Mesendoderm (in vitro differentiated cells): ENCODE measurements around the gene CHCHD3.
A peak's percentile ranks its signal among the peaks of the same experiment; 100 is the strongest.

Experiments
- DNase-seq: peaks from one replicate; pipeline ENCODE4 v3.0.0; 2013
- H2AK5ac ChIP-seq: 2 replicates; pipeline ENCODE4 v1.6.1; 2013; ENCODE audit warnings: low read length, inconsistent platforms
- H2BK120ac ChIP-seq: 2 replicates; pipeline ENCODE4 v1.6.1; 2013; ENCODE audit warnings: low read depth, mild to moderate bottlenecking, low read length, moderate library complexity, mixed read lengths
- H2BK15ac ChIP-seq: replicated peaks from 2 replicates; pipeline ENCODE4 v1.6.1; 2013; ENCODE audit warnings: low read depth, mild to moderate bottlenecking, moderate library complexity
- H2BK5ac ChIP-seq: 2 replicates; pipeline ENCODE4 v1.6.1; 2013; ENCODE audit warnings: low read length, inconsistent platforms
- H3K18ac ChIP-seq: 2 replicates; pipeline ENCODE4 v1.6.1; 2013; ENCODE audit warnings: mild to moderate bottlenecking, low read length, mixed read lengths
- H3K23ac ChIP-seq: one replicate; pipeline ENCODE4 v1.6.1; 2013; ENCODE audit warnings: low read length
- H3K27ac ChIP-seq: 2 replicates; pipeline ENCODE4 v1.5.1; 2013; ENCODE audit warnings: low read depth, mild to moderate bottlenecking, inconsistent platforms, low read length, moderate library complexity
- H3K27me3 ChIP-seq: 2 replicates; pipeline ENCODE4 v1.6.1; 2013; ENCODE audit warnings: low read length, control low read depth, mild to moderate bottlenecking, inconsistent platforms; ENCODE audit not compliant: insufficient read depth, poor library complexity
- H3K36me3 ChIP-seq: 2 replicates; pipeline ENCODE4 v1.6.1; 2013; ENCODE audit warnings: low read length, inconsistent platforms; ENCODE audit not compliant: control insufficient read depth, insufficient read depth
- H3K4ac ChIP-seq: one replicate; pipeline ENCODE4 v1.6.1; 2013; ENCODE audit warnings: low read depth, mild to moderate bottlenecking, low read length, moderate library complexity
- H3K4me1 ChIP-seq: 2 replicates; pipeline ENCODE4 v1.6.1; 2013; ENCODE audit warnings: low read depth, low read length, inconsistent platforms; ENCODE audit not compliant: control insufficient read depth
- H3K4me2 ChIP-seq: 2 replicates; pipeline ENCODE4 v1.6.1; 2013; ENCODE audit warnings: low read length
- H3K4me3 ChIP-seq: 2 replicates; pipeline ENCODE4 v1.5.1; 2013; ENCODE audit warnings: mild to moderate bottlenecking, low read length
- H3K56ac ChIP-seq: one replicate; pipeline ENCODE4 v1.6.1; 2013; ENCODE audit warnings: low read length
- H3K79me1 ChIP-seq: 2 replicates; pipeline ENCODE4 v1.6.1; 2013; ENCODE audit warnings: low read length, inconsistent platforms
- H3K79me2 ChIP-seq: 2 replicates; pipeline ENCODE4 v1.6.1; 2013; ENCODE audit warnings: mild to moderate bottlenecking, low read length; ENCODE audit not compliant: control insufficient read depth, insufficient read depth
- H3K9ac ChIP-seq: 2 replicates; pipeline ENCODE4 v1.6.1; 2013; ENCODE audit warnings: low read length, inconsistent platforms
- H4K5ac ChIP-seq: one replicate; pipeline ENCODE4 v1.6.1; 2013; ENCODE audit warnings: low read length
- H4K8ac ChIP-seq: one replicate; pipeline ENCODE4 v1.6.1; 2013; ENCODE audit warnings: low read depth, mild to moderate bottlenecking, control low read depth, low read length, moderate library complexity
- WGBS: extraction: QIAGEN DNeasy Blood & Tissue Kit; methylation state at CpG from one replicate; pipeline ENCODE4 v1.1.7; 2013; ENCODE audit warnings: low lambda C conversion rate, missing lambda C conversion rate; ENCODE audit not compliant: insufficient coverage; ENCODE audit errors: extremely low coverage; 5-methylcytosine and 5-hydroxymethylcytosine counted together

CHCHD3 gene

DNA sequence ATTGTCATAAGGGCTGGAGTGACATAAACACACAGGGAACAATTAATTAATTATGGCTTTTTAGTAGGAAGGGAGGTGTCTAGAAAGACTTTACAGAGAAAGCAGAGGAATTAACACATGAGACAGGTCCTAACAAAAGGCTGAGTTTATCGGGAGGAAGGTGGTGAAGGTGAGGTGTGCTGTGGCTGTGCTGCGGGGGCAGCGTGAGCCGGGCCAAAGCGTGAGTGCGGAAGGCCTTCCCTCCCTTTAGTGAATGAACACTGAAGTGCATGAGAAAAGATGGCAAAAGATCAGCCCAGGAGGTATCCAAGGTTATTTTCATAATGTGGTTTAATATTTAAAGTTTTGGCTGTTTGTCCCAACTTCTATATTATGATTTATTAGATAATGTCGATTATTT, 262.2 kb downstream of the CHCHD3 start:
- H3K56ac ChIP-seq = no peak overlapping the region
- H2AK5ac ChIP-seq = no peak overlapping the region

DNA sequence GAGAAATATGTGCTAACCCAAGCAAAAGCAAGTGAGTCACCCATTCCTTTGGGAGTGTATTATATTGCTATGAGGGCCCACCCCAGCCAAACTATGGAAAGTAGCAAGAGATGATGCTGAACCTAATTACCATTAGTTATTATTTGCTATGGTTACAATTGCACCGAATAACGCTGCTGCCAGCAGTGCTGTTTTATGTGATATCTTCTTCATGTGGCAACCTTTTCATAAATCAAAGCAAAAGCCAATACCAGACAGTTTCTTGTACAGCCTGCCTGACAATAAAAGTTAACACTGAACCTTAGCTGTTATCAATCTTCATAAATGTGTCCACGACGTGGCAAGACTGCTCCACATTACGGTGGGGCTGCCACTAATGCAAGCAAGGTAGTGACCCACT, 263.9 kb downstream of the CHCHD3 start:
- no peak overlapping the region for H4K5ac ChIP-seq

More for the DNA sequence above, 262.2 kb downstream of the CHCHD3 start:
- H3K79me1 ChIP-seq = no peaks in the 10 kb centered on the region
- no peaks in the 10 kb centered on the region for H3K27me3 ChIP-seq
- H2BK120ac ChIP-seq = no peak overlapping the region
- H3K4me3 ChIP-seq = no peak overlapping the region
- H3K4me1 ChIP-seq = peaks cover 7% of the 10 kb centered on the region
- no peak overlapping the region for H4K8ac ChIP-seq
- no peak overlapping the region for H4K5ac ChIP-seq
- H3K9ac ChIP-seq = no peak overlapping the region
- H3K4ac ChIP-seq = no peak overlapping the region
- WGBS = no CpG with 5 or more reads among the region's 7 CpGs
- no peak overlapping the region for H2BK5ac ChIP-seq
- no peak overlapping the region for H3K23ac ChIP-seq
- no peaks in the 10 kb centered on the region for H3K79me2 ChIP-seq
- no peak overlapping the region for H2BK15ac ChIP-seq
- no peak overlapping the region for H3K27ac ChIP-seq
- no peak overlapping the region for H3K4me2 ChIP-seq
- no peaks in the 10 kb centered on the region for H3K36me3 ChIP-seq
- no peak for DNase-seq
- H3K18ac ChIP-seq = no peak overlapping the region

DNA sequence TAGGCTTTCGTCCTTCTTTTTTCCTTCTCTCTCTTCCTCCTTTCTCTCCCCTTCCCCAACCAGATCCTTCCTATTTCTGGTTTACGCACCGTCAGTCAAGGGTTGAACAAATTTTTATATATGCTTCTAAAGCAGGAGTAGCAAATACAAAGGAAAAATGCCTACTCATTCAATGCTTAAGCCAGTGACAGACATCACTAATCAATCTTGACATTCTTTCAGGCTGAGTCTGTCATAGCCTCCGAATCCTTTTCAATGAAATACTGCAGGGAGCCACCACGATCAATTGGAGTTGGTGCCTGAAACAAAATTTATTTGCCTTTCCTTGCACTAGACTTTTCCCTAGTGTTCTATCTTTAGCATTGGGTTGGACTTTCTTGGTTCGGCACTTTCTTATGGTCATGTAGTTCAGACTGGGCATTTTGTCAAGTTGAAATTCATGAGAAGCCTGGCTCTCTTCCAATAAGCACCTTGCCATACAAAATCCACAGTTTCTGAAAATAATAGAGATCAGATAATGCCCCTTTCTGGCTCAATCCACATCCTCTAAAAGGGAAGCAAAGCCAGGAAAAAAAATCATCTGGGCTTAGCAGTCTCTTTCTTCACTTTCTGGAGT, 266.1 kb downstream of the CHCHD3 start:
- H2AK5ac ChIP-seq = no peak overlapping the region
- H4K8ac ChIP-seq = no peak overlapping the region
- no peak overlapping the region for H3K4ac ChIP-seq
- H3K4me1 ChIP-seq = peaks cover 7% of the 10 kb centered on the region
- no peak overlapping the region for H3K27ac ChIP-seq
- no peaks in the 10 kb centered on the region for H3K79me2 ChIP-seq
- no peak overlapping the region for H2BK120ac ChIP-seq
- no peak overlapping the region for H3K56ac ChIP-seq
- H3K4me3 ChIP-seq = no peak overlapping the region
- no peak overlapping the region for H3K9ac ChIP-seq
- no peaks in the 10 kb centered on the region for H3K27me3 ChIP-seq
- H3K36me3 ChIP-seq = no peaks in the 10 kb centered on the region
- H3K18ac ChIP-seq = peak overlapping the region; percentile 60
- H3K23ac ChIP-seq = no peak overlapping the region
- DNase-seq = peak; percentile 84
- H2BK15ac ChIP-seq = no peak overlapping the region
- H4K5ac ChIP-seq = no peak overlapping the region
- no peak overlapping the region for H2BK5ac ChIP-seq
- no peaks in the 10 kb centered on the region for H3K79me1 ChIP-seq
- WGBS = no CpG with 5 or more reads among the region's 6 CpGs
- no peak overlapping the region for H3K4me2 ChIP-seq

More for the DNA sequence above, 263.9 kb downstream of the CHCHD3 start:
- no CpG with 5 or more reads among the region's 5 CpGs for WGBS
- Histone ChIP-seq H3K9ac (no peak overlapping the region), H2BK120ac (no peak overlapping the region), H3K79me1 (no peaks in the 10 kb centered on the region), H3K4ac (no peak overlapping the region), H3K36me3 (no peaks in the 10 kb centered on the region), H2BK5ac (no peak overlapping the region), H3K4me1 (peaks cover 7% of the 10 kb centered on the region), H2BK15ac (no peak overlapping the region), H3K56ac (no peak overlapping the region), H3K23ac (no peak overlapping the region), H3K4me2 (no peak overlapping the region), H3K18ac (no peak overlapping the region), H3K79me2 (no peaks in the 10 kb centered on the region), H3K27ac (no peak overlapping the region), H4K8ac (no peak overlapping the region), H3K27me3 (no peaks in the 10 kb centered on the region), H2AK5ac (no peak overlapping the region), H3K4me3 (no peak overlapping the region)
- no peak for DNase-seq

DNA sequence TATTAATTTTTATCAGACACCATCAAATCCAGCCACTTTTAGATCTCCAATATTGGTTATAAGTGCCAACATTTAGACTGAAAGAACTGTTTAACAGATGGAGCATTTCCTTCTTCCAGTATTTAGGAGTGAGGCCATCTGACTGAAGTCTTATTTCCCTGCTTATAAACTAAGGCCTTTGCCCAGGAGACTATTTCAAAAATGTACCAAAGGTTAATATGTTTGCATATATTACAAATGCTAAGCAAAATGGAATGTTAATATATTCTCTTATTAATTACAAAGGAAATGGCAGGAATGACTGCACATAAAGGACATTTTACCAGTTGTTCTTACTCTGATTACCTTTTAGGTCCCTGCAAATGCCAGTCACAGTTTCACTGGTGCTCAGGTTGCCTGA, 266.8 kb downstream of the CHCHD3 start:
- Histone ChIP-seq H3K18ac (no peak overlapping the region), H3K23ac (no peak overlapping the region), H2AK5ac (no peak overlapping the region), H3K27me3 (no peaks in the 10 kb centered on the region), H4K5ac (no peak overlapping the region), H3K4me1 (peaks cover 7% of the 10 kb centered on the region), H2BK5ac (no peak overlapping the region), H2BK120ac (no peak overlapping the region), H3K79me2 (no peaks in the 10 kb centered on the region), H3K4ac (peak overlapping the region; percentile 81), H2BK15ac (no peak overlapping the region), H3K79me1 (no peaks in the 10 kb centered on the region), H3K56ac (no peak overlapping the region), H4K8ac (no peak overlapping the region), H3K4me2 (no peak overlapping the region), H3K9ac (no peak overlapping the region), H3K4me3 (no peak overlapping the region), H3K36me3 (no peaks in the 10 kb centered on the region), H3K27ac (no peak overlapping the region)
- no peak for DNase-seq

DNA sequence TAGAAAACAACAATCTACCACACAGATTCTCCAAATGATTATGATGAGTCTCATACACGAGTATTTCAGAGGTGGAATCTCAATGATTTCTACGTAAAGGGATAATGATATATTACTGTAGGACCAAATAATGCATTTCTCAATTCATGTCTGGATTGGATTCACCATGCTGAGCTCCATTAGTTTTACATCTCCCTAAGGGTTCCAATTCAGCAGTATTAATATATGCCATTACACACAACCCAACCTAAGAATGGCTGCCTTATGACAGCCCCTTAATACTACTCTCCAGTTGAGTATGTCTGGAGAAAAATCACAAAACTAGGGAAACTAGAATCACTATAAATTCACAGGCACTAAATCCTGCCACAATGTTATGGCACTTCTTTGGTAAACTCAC, 271.3 kb downstream of the CHCHD3 start:
- Histone ChIP-seq H3K27me3 (no peaks in the 10 kb centered on the region), H3K4me2 (no peak overlapping the region), H2BK15ac (no peak overlapping the region), H2BK120ac (no peak overlapping the region), H3K4me3 (no peak overlapping the region), H3K9ac (no peak overlapping the region), H4K5ac (no peak overlapping the region), H3K27ac (no peak overlapping the region), H3K56ac (no peak overlapping the region), H2AK5ac (no peak overlapping the region), H3K36me3 (no peaks in the 10 kb centered on the region), H3K4me1 (no peaks in the 10 kb centered on the region), H2BK5ac (no peak overlapping the region), H4K8ac (no peak overlapping the region), H3K4ac (no peak overlapping the region), H3K79me2 (no peaks in the 10 kb centered on the region), H3K23ac (no peak overlapping the region), H3K18ac (no peak overlapping the region), H3K79me1 (no peaks in the 10 kb centered on the region)
- no peak for DNase-seq
- WGBS = no CpG with 5 or more reads among the region's 2 CpGs

DNA sequence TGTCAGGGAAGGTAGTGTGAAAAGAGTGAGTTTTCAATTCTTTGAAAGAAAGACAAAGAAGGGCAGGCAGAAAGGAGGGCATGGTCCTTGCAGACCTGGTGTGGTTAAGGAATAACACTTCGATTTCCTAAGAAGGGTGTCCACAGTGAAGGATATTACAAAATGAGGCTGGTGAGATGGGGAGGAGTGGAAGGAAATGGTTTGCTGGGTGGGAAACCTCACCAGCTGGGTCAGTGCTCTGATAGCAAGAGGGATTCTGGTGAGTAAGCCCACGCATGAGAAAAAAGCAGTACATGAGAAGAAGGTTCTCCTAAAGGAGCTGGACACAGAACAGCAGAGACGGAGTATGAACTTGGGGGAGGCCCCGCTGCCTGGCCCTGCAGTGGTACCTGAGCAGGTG, 275.1 kb downstream of the CHCHD3 start:
- no peak overlapping the region for H3K56ac ChIP-seq
- H3K27me3 ChIP-seq = no peaks in the 10 kb centered on the region
- no peak overlapping the region for H3K27ac ChIP-seq
- H3K4ac ChIP-seq = no peak overlapping the region
- H4K5ac ChIP-seq = no peak overlapping the region
- no peak for DNase-seq
- H2BK5ac ChIP-seq = no peak overlapping the region
- no peak overlapping the region for H3K18ac ChIP-seq
- H2BK120ac ChIP-seq = no peak overlapping the region
- H3K4me1 ChIP-seq = no peaks in the 10 kb centered on the region
- no peak overlapping the region for H4K8ac ChIP-seq
- no CpG with 5 or more reads among the region's 4 CpGs for WGBS
- no peak overlapping the region for H3K23ac ChIP-seq
- H2BK15ac ChIP-seq = no peak overlapping the region
- H3K4me3 ChIP-seq = no peak overlapping the region
- no peaks in the 10 kb centered on the region for H3K79me2 ChIP-seq
- no peak overlapping the region for H2AK5ac ChIP-seq
- H3K36me3 ChIP-seq = no peaks in the 10 kb centered on the region
- H3K9ac ChIP-seq = no peak overlapping the region
- H3K79me1 ChIP-seq = no peaks in the 10 kb centered on the region
- no peak overlapping the region for H3K4me2 ChIP-seq
